ENCODE data around the gene NFILZ. TPM values are rescaled to one million over a fixed set of nuclear protein-coding genes. Genes with fewer than 3 reads are reported as not detected.

Gene NFILZ
- total RNA-seq, 6 experiments from 2014 or later, result not detected

- peaks cover 0 to 6% (median 0%) of the 10 kb centered on the region in 4 donors for H3K4me1 ChIP-seq
- peak in 2 of 3 donors; percentile 51 to 60 for DNase-seq
- H3K27ac ChIP-seq, result peak within 1 kb of the TSS; percentile 57 to 84 (median 67)
- no peak for TF ChIP-seq CTCF (IDR thresholded peaks at IDR 0.05)
- TF ChIP-seq POLR2A (IDR thresholded peaks at IDR 0.05), result peak; percentile 32
- intact Hi-C loops (cut with DNase I), result no loop called here
- peak within 1 kb of the TSS; percentile 48 to 54 (median 54) for H3K4me3 ChIP-seq
- no peaks in the 10 kb centered on the region for H3K9me3 ChIP-seq
- no peaks in the 10 kb centered on the region for H3K36me3 ChIP-seq
- 5% methylated on average over 28 of the region's 74 CpGs for WGBS (ENCODE audit: insufficient coverage, low coverage, low lambda C conversion rate, missing lambda C conversion rate)
- H3K27me3 ChIP-seq, result no peaks in the 10 kb centered on the region
- ATAC-seq, result peak; percentile 38 to 51 (median 44)
Measured at GRCh38 chr19:8610041-8610935, 20.1 kb upstream of the NFILZ start, which contains the start of gene ADAMTS10. ADAMTS10 (minus strand) TSS chr19:8610715; CDS start chr19:8605710, 5,005 bp downstream.

DNA sequence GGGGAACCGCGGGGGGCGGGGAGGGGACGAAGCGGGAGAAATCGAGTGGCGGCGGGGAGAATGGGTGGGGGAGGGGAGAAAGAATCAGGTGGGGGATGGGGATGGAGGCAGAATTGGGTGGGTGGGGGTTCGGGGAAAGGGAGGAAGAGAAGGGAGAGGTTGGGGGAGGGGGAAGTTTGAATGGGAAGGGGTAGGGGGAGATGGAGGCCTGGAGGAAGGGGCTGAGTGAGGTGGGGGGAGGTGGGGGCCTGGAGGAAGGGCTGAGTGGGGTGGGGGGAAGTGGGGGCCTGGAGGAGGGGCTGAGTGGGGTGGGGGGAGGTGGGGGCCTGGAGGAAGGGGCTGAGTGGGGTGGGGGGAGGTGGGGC, 19.5 kb upstream of the NFILZ start:
- no peaks in the 10 kb centered on the region for H3K9me3 ChIP-seq
- no peaks in the 10 kb centered on the region for H3K36me3 ChIP-seq
- WGBS (ENCODE audit: insufficient coverage, low coverage, low lambda C conversion rate, missing lambda C conversion rate), result 3% methylated on average over 9 of the region's 9 CpGs
- H3K4me1 ChIP-seq, result peaks cover 0 to 12% (median 0%) of the 10 kb centered on the region in 4 donors
- ATAC-seq (no peak), DNase-seq (no peak)
- intact Hi-C loops (cut with DNase I), result no loop called here
- peak overlapping the region in 2 of 3 donors; percentile 21 to 48 for H3K27ac ChIP-seq
- TF ChIP-seq POLR2A (IDR thresholded peaks at IDR 0.05) (no peak), CTCF (IDR thresholded peaks at IDR 0.05) (no peak)
- peak overlapping the region in 2 of 3 donors; percentile 48 to 54 for H3K4me3 ChIP-seq
- no peaks in the 10 kb centered on the region for H3K27me3 ChIP-seq

DNA sequence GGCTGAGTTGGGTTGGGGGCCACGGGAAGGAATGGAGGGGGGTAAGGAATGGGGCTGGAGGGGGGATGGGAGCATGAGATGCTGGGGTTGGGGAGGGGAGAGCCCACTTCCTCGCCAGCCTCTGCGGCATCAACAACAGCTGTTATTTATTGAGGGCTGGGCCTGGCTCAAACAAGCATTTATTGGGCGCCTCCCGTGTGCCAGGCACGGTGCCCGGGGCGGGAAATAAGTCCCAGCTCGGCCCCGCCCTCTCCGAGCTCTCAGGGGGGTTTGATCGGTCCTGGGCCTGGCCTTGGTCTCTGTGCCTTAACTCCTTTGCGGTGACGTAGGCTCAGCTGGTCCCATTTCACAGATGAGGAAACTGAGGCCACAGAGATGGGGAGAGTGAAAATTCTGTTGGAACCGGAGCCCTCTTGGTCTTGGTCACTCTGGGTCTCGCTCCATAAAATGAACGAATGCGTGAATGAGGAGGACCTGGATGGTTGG, 19.0 kb upstream of the NFILZ start:
- no peak for ATAC-seq
- intact Hi-C loops (cut with DNase I), result no loop called here
- H3K27me3 ChIP-seq, result no peaks in the 10 kb centered on the region
- H3K4me3 ChIP-seq, result no peak overlapping the region
- TF ChIP-seq CTCF (IDR thresholded peaks at IDR 0.05) (no peak), POLR2A (IDR thresholded peaks at IDR 0.05) (no peak)
- H3K4me1 ChIP-seq, result peaks cover 0 to 16% (median 0%) of the 10 kb centered on the region in 4 donors
- no peak for DNase-seq
- no peaks in the 10 kb centered on the region for H3K36me3 ChIP-seq
- no peaks in the 10 kb centered on the region for H3K9me3 ChIP-seq
- 68% methylated on average over 13 of the region's 18 CpGs for WGBS (ENCODE audit: insufficient coverage, low coverage, low lambda C conversion rate, missing lambda C conversion rate)
- no peak overlapping the region for H3K27ac ChIP-seq

- ATAC-seq (no peak), DNase-seq (no peak)
- 66% methylated on average over 3 of the region's 12 CpGs for WGBS (ENCODE audit: insufficient coverage, low coverage, low lambda C conversion rate, missing lambda C conversion rate)
- no peaks in the 10 kb centered on the region for H3K27me3 ChIP-seq
- no peaks in the 10 kb centered on the region for H3K36me3 ChIP-seq
- no peak overlapping the region for H3K27ac ChIP-seq
- H3K4me3 ChIP-seq, result no peak overlapping the region
- intact Hi-C loops (cut with DNase I), result no loop called here
- TF ChIP-seq POLR2A (IDR thresholded peaks at IDR 0.05) (no peak), CTCF (IDR thresholded peaks at IDR 0.05) (no peak)
- H3K4me1 ChIP-seq, result peaks cover 0 to 15% (median 0%) of the 10 kb centered on the region in 4 donors
- H3K9me3 ChIP-seq, result no peaks in the 10 kb centered on the region
Measured at GRCh38 chr19:8611877-8612806, 18.3 kb upstream of the NFILZ start.
